HG03025 (cell line): ENCODE measurements around the gene OAS3.
"Not testable (repeated sequence)": the region's sequence is repeated elsewhere in the genome, so short reads cannot be mapped to it uniquely, and the experiment has no call there.

Experiments used
- ATAC-seq: cut with Tn5 transposase; IDR thresholded peaks from one replicate; pipeline ENCODE4 v1.9.1; 2021; ENCODE audit warnings: mild to moderate bottlenecking, moderate library complexity; ENCODE audit not compliant: unreplicated experiment, low FRiP score

OAS3 gene

DNA sequence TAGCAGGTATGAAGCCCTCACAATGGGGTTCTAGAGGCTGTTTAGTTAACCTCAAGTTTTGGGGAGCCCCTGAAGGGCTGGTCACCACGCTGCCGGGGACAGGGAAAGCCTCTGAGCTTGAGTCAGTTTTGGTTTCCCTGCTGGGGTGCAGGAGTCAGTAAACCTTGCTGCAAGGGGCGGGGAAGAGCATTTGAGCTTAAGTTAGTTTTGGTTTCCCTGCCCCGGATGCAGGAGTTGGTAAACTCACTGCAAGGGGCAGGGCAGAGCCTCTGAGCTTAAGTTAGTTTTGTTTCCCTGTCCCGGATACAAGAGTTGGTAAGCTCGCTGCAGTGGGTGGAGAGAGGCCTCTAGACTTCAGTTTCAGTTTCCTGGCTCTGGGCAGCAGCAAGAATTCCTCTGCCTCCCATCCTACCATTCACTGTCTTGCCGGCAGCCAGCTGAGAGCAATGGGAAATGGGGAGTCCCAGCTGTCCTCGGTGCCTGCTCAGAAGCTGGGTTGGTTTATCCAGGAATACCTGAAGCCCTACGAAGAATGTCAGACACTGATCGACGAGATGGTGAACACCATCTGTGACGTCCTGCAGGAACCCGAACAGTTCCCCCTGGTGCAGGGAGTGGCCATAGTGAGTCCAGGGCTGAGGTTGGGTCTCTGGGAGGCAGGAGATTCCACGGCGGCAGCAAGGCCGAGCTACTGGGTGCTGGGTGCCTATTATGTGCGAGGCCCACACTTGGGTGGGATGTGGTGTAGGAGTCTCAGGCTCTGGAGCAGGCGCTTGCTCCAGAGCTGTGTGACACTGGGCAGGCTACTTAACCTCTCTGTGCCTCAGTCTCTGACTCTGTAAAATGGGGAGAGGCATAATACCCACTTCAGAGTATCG is 40.1 kb downstream of the OAS3 start, which contains the start of gene OAS2:
TSS of gene OAS2 (plus strand) at position 357 of the 878 bp plus-strand sequence. CDS start at position 447, 90 bp downstream.
- ATAC-seq = peak; percentile 80

DNA sequence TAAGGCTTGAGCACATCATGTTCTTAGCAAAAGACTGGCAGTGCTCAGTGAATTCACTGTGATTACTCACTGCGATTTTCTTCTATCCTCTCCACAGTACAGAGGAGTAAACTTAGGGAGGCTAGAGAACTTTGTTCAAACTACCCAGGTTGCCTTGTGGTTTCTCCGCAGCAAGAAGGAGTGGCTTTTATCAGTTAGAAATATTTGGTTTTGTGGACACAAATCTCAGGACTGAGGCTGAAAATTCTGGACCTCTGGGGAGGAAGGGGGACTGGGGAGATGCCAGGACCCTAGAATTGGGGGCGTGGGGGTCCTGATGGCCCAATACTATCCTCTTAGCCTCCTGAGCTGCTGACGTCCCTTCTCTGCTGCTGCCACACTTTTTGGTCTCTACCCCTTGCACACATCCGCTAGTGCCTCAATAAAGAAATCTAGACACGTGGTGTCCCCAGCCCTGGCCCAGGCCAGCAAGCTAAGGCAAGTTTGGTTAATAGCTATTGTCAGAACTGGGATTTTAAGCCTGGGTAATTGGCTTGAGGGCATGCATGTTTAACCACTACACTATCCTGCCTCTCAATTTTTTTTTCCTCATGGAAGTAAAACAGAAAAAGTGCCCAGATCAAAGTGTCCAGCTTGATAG is 40.9 kb downstream of the OAS3 start:
- ATAC-seq = peak; percentile 41

DNA sequence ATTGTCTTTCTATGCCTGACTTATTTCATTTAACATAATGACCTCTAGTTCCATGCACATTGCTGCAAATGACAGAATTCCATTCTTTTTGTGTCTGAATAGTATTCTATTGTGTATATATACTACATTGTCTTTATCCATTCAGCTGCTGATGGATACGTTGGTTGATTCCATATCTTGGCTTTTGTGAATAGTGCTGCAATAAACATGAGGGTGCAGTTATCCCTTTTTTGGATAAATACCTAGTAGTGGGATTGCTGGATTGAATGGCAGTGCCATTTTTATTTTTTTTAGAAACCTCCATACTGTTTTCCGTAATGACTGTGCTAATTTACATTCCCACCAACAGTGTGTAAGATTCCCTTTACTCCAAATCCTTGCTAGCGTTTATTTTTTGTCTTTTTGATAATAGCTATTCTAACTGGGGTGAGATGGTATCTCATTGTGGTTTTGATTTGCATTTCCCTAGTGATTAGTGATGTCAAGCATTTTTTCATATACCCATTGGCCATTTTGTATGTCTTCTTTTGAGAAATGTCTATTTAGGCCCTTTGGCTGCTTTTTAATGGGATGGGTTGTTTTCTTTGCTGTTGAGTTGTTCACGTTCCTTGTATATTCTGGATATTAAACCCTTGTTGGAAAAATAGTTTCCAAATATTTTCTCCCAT is 42.4 kb downstream of the OAS3 start:
- ATAC-seq = no peak

DNA sequence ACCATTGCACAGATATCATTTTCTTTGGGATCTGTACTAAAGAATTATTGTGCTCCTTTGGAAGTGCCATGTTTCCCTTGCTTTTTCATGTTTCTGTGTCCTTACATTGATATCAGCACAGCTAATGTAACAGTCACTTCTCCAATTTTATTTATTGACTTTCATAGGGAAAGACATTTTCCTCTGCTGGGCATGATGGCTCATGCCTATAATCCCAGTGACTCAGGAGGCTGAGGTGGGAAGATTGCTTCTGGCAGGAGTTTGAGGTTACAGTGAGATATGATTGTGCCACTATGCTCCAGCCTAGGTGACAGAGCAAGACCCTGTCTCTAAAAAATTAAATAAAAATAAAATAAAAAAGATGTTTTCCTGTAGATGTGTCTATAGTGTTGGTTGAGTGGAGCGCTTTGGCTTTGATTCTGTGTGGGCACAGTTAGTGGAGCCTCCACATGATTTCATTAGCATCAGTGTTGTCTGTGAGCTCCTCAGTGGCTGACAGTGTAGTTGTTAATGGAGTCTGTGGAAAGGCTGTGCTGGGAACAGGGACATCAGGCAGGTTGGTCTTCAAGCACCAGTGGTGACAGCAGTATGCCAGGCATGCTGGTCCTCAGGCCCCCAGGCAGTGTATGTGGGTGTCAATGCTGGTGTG is 47.5 kb downstream of the OAS3 start:
- ATAC-seq = no peak

DNA sequence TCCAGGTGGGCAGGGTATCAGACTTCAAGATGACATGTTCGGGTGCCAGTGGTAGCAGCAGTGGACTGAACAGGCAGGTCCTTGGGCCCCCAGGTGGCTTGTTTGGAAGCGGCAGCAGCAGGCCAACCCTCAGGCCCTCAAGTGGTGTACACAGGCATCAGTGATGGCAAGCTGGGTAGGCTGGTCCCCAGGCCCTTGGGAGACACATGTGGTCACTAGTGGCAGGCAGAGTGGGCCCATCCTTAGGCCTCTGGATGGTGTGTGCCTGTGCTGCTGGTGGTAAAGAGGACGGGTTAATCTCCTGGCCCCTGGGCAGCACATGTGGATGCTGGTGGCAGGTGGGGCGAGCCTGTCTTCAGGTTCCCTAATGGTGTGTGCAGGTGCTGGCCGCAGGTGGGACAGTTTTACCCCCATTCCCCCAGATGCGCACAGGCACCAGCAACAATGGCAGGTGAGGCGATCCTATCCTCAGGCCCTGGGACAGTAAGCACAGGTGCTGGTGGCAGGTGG is 48.1 kb downstream of the OAS3 start:
- ATAC-seq = no peak

DNA sequence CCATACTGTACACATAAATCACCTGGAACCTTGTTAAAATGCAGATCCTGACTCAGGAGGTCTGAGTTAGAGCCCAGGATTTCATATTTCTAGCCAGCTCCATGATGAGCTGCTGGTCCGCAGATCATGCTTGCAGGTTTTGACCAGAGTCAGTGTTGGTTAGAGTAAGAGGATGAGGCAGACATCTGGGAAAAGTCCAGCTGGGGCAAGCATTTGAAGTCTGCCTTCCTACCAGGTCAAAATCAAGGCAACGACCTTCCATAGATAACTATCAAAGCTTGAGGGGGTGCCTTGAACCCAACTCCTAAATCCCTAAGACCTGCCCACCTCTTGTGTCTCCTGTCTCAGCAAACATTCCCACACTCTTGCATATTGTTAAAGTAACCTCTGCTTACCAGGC is 49.3 kb downstream of the OAS3 start:
- no peak for ATAC-seq

DNA sequence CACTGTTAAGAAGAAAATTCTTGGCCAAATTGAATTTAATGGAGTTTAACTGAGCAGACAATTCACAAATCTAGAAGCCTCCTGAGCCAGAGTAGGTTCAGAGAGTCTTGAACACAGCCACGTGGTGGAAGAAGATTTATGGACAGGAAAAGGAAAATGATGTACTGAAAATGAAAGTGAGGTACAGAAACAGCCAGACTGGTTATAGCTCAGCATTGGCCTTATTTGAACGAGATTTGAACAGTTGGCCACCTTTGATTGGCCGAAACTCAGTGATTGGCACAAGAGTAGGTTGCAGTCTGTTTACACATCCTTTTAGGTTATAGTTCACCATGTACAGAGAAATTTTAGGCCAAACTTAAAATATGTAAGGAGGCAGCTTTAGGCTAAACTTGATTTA is 50.0 kb downstream of the OAS3 start:
- ATAC-seq = no peak

DNA sequence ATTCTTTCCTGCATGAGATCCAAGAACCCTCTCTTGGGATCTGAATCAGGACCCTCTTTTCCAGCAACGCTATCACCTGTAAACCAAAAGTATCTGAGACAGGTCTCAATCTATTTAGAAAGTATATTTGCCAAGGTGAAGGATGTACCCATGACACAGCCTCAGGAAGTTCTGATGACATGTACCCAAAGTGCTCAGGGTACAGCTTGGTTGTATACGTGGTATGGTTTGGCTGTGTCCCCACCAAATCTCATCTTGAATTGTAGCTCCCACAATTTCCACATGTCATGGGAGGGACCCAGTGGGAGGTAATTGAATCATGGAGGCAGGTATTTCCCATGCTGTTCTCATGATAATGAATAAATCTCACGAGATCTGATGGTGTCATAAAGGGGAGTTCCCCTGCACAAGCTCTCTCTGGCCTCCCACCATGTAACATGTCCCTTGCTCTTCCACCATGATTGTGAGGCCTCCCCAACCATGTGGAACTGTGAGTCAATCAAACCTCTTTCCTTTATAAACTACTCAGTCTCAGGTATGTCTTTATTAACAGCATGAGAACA is 50.6 kb downstream of the OAS3 start:
- not testable (repeated sequence) for ATAC-seq

DNA sequence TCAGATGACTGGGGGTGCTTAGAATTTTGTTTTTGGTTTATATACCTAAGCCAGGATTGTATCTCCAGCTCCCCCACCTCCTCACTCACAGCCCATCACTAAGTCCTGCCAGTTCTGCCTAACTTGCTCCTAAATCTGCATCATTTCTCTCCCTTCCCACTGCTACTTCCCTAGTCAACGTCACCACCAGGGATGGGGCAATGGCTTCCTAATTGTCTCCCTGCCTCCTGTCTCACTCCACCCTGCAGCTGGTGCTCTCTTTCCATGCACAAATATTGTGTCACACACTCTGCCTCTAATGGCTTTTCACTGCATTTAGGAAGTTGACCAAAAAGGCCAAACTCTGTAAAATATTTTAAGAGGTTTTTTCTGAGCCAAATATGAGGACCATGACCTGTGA is 51.5 kb downstream of the OAS3 start:
- ATAC-seq = no peak

DNA sequence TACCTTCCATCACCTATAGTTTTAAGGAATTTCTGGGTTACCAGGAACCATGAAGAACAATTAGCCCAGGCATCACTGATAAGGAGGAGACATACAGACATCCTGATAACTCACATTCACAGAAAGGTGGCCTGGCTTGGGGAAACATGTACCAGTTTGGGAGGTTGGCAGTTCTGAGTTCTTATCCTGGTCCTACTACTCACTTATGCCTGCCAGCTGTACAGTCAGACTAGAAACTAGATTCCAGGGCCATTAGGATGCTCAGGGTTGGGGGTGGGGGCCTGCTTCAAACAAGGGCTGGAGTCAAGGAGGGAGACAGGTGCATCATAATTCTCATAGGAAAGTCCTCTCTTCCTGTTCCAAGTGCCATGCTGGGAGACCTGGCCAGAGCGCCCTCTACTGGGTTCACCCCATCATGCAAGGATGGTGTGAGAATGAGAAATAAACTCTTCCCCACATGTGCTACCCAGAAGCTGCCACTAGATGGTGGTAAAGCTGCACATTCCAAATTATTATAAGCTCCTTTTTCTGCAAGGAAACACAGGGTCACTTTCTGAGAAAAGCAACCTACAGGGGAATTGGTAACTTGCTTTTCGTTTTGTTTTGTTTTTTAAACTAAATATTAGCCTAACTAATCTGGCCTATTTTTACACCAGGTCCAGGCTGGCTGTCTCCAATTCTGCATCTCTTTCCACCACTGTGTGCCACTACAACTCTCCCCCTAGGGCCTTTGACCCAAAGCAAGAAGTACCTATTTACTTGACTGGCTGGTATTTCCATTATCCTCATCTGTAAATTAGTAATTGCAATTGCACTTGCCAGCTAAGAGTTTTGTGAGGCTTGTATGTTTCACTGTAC is 54.5 kb downstream of the OAS3 start:
- ATAC-seq = no peak

DNA sequence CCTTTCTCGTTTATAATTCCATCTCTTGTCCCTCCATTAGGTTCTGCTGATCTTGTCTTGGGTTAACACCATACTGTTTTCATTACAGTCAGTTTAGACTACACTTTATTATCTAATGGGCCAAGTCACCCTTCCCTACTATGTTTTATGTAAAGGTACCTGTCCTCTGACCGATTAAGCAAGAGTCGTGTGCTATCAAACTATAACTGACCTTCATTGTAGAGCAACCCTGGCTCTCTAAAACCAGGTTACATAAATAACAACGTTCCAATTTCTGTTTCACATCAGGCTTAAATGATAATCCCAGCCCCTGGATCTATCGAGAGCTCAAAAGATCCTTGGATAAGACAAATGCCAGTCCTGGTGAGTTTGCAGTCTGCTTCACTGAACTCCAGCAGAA is 56.7 kb downstream of the OAS3 start:
- ATAC-seq = no peak

DNA sequence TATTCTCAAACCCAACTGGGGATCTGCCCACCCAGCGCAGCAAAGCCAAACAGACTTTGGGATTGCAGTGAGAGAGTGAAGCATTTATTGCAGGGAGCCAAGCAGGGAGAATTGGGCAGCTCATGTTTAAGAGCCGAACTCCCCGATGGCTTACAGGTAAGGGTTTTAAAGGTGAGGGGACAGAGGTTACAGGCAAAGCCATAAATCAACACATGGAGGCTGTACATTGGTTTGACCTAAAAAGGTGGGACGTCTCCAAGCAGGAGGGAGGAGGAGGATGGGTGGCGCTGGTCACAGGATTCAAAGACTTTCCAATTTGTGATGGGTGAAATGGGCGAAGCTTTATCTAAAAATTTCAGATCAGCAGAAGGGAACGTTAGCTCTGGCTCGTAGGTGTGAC is 58.2 kb downstream of the OAS3 start:
- no peak for ATAC-seq

DNA sequence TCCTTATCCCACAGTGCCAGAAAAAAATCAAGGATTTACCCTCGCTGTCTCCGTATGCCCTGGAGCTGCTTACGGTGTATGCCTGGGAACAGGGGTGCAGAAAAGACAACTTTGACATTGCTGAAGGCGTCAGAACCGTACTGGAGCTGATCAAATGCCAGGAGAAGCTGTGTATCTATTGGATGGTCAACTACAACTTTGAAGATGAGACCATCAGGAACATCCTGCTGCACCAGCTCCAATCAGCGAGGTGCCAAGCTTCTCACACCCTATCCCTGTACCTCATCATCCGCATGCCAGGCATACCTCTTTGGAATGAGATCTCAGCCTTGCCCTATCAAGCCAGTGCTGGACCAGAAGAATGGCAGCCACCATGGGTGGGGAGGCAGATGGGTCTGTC is 59.2 kb downstream of the OAS3 start:
- ATAC-seq = no peak

DNA sequence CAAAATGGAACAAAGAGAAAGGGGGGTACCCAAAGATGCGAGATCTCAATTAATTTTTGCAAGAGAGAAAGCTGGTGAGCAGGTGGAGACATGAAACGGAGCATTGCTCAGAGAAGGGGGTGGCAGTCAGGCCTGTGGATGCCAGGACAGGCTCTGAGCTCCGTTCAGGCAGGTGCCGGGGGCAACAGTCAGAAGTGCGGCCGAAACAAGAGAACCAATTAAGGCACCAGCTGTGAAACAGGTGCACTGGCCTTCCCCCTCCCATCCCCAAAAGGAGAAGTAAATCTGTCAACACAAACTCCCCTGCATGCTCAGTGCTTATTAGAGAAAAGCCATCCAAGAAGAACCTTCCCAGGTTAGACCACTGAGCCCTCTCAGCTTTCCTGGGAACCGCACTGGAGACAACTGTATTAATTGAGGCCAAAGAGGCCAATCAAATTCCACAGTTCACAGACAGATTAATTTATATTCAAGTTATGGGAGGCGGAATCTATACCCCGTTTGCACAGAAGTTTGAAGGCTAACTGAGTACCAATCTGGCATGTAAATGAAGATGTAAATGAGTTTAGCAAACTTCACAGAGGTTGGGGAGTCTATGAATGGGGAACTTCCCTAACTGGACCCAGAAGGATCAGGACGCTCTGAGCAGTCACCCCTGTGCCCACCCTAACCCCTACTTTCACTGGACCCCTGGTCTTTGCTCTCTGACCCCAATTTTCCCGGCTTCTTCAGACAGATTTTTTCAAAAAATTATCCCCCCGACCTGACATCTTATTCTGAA is 60.9 kb downstream of the OAS3 start:
- ATAC-seq = peak; percentile 91

DNA sequence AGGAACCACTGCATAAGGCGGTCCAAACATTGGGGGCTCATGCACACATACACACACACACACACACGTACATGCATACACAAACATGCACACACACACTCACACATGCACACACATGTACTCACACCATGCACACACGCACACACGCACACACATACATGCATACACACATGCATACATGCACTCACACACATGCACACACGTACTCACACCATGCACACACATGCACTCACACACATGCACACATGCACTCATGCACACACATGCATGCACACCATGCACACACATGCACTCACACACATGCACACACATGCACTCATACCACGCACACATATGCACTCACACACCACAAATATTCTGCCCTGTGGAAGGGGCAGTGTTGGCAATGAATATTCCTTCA is 62.2 kb downstream of the OAS3 start:
- no peak for ATAC-seq

DNA sequence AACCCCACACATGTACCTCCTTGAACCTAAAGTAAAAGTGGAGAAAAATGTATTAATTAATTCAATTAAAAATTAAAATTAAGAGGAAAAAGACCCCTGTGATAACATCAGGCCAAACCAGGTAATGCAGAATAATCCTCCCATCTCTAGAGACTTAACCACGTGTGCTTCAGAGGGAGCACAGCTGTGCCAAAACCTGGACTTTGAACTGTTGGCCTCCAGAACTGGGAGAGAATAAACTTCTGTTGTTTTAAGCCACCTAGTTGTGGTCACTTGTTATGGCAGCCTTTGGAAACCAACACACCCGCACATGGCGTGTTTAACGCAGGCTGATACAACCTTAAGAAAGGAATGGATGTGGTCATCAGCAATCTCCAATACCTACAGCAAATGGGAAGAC is 63.9 kb downstream of the OAS3 start:
- no peak for ATAC-seq

DNA sequence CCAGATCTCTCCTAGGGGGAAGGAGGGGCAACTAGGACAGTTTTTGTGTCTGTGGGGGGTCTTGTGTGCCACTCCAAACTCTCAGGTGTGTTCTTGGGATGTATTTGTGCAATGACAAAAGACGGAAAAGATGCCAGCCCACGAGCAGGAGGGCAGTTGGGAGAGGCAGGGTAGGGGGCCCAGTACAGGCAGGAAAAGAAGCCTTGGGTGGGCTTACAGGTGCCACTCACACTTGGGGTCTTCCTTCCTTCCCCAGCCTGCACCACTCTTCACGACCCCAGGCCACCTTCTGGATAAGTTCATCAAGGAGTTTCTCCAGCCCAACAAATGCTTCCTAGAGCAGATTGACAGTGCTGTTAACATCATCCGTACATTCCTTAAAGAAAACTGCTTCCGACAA is 64.4 kb downstream of the OAS3 start:
- no peak for ATAC-seq

DNA sequence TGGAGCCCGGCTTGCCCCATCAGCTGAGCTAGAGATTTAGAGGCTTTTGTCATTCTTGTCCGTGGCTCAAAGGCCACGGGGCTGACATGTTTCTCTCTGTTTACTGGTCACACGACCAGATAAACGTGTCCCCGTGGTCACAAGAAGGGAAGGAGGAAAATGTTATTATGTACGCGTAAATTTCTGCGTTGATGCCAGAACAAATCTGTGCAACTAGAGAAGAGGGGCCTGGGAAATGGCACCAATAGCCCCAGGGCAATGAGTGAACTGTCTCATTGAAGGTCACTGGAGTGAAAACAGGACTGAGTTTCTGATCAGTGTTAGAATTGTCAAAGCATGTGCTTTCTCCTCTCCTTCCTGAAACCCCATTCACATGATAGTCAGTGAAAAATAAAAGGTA is 65.4 kb downstream of the OAS3 start:
- ATAC-seq = no peak

DNA sequence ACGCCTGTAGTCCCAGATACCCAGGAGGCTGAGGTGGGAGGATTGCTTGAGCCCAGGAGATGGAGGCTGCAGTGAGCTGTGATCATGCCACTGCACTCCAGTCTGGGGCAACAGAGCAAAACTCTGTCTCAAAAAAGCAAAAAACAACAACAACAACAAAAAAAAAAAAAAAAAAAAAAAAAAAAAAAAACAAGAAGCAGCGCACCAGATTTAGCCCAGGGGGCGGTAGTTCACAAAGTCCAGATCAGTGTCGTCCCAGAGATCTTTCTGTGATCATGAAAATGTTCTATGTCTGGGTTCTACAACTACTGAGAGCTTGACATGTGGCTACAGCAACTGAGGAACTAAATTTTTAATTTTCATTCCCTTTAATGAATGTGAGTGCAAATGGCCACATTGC is 67.5 kb downstream of the OAS3 start:
- no peak for ATAC-seq
